Hepatocyte (in vitro differentiated cells): ENCODE measurements around the gene HERC2. TPM values are rescaled to one million over a fixed set of nuclear protein-coding genes. Genes with fewer than 3 reads are reported as not detected.

Experiments
- DNase-seq: peaks from one replicate; pipeline ENCODE4 v3.0.0-alpha.2; 2016; ENCODE audit warnings: low spot score
- H2AFZ ChIP-seq: fragments of 200-600 bp; sonication (generic); 2 replicates; pipeline ENCODE4 v1.6.0; 2016; ENCODE audit warnings: antibody characterized with exemption, mild to moderate bottlenecking
- H3K27ac ChIP-seq: fragments of 200-600 bp; sonication (generic); 2 replicates; pipeline ENCODE4 v1.5.1; 2016; ENCODE audit warnings: mild to moderate bottlenecking
- H3K27me3 ChIP-seq: fragments of 200-600 bp; sonication (generic); 2 replicates; pipeline ENCODE4 v1.6.1; 2016
- H3K36me3 ChIP-seq: fragments of 200-600 bp; sonication (generic); replicated peaks from 2 replicates; pipeline ENCODE4 v1.5.1; 2016; ENCODE audit warnings: low read depth; ENCODE audit not compliant: insufficient read depth
- H3K4me1 ChIP-seq: fragments of 200-600 bp; sonication (generic); 2 replicates; pipeline ENCODE4 v1.5.1; 2016; ENCODE audit warnings: mild to moderate bottlenecking, moderate library complexity; ENCODE audit not compliant: insufficient read depth
- H3K4me2 ChIP-seq: fragments of 200-600 bp; sonication (generic); 2 replicates; pipeline ENCODE4 v1.6.0; 2016
- H3K4me3 ChIP-seq: fragments of 200-600 bp; sonication (generic); 2 replicates; pipeline ENCODE4 v1.5.1; 2016; ENCODE audit warnings: mild to moderate bottlenecking
- H3K79me2 ChIP-seq: fragments of 200-600 bp; sonication (generic); 2 replicates; pipeline ENCODE4 v1.6.0; 2017; ENCODE audit warnings: mild to moderate bottlenecking
- H3K9me2 ChIP-seq: fragments of 200-600 bp; sonication (generic); replicated peaks from 2 replicates; pipeline ENCODE4 v1.6.0; 2017; ENCODE audit warnings: mild to moderate bottlenecking; ENCODE audit not compliant: insufficient read depth
- H3K9me3 ChIP-seq: fragments of 200-600 bp; sonication (generic); 2 replicates; pipeline ENCODE4 v1.5.1; 2016; ENCODE audit warnings: low read depth, mild to moderate bottlenecking
- H4K20me1 ChIP-seq: fragments of 200-600 bp; sonication (generic); 2 replicates; pipeline ENCODE4 v1.6.0; 2016; ENCODE audit warnings: mild to moderate bottlenecking; ENCODE audit not compliant: insufficient read depth, poor library complexity, severe bottlenecking
- EZH2 ChIP-seq: fragments of 200-600 bp; sonication (generic); IDR thresholded peaks from 2 replicates; pipeline ENCODE4 v1.6.1; 2016; ENCODE audit warnings: antibody characterized with exemption, mild to moderate bottlenecking, borderline replicate concordance
- EZH2phosphoT487 ChIP-seq: fragments of 200-600 bp; sonication (generic); IDR thresholded peaks from one replicate; pipeline ENCODE4 v1.6.1; 2018; ENCODE audit warnings: antibody characterized with exemption, mild to moderate bottlenecking, low read depth, moderate library complexity; ENCODE audit not compliant: unreplicated experiment, severe bottlenecking
- WGBS: methylation state at CpG from one replicate; pipeline ENCODE4 v1.1.6; 2016; ENCODE audit warnings: low lambda C conversion rate; ENCODE audit errors: missing lambda C conversion rate; 5-methylcytosine and 5-hydroxymethylcytosine counted together
- polyA plus RNA-seq: library from polyadenylated mRNA; unstranded; fragments of >200 nt; fragmentation: Nextera tagmentation; extraction: Ambion mirVana; gene quantifications from 2 replicates; pipeline ENCODE4 v1.2.1, GENCODE V29; 2016
- total RNA-seq: library from RNA; depleted of rRNA; stranded (reverse); fragments of >200 nt; gene quantifications from 2 replicates; pipeline ENCODE4 v1.2.3, GENCODE V29; 2014
- TF ChIP-seq, protein P1 (sequence below): fragments of 200-600 bp; sonication (generic); IDR thresholded peaks from 2 replicates; pipeline ENCODE4 v1.5.1; 2016; ENCODE audit warnings: antibody characterized with exemption, mild to moderate bottlenecking; ENCODE audit not compliant: poor library complexity

The HERC2 gene
- total and polyA plus RNA-seq, 2 experiments from 2014 or later = 30.2 to 57.4 TPM

DNA sequence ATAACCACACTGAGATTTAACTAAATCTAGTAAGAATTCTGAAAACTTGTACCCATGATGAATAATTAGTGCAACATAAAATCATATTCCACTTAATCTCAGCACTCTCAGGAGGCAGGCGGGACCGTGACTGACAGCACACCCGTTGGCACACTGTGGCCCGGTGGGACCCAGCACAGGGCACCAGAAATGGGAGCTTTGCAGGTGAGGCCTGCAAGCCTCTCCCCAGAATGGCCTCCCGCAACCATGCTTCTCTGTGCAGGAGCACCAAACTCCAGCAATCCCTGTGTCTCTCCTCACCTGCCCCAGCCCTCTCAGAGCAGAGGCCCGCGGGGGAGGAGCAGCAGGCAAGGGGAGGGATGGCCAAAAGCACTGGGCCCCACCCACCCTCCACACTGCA, 191.3 kb downstream of the HERC2 start:
- no peak overlapping the region for H3K4me3 ChIP-seq
- no peaks in the 10 kb centered on the region for H3K4me1 ChIP-seq
- no peaks in the 10 kb centered on the region for H3K27me3 ChIP-seq
- no peaks in the 10 kb centered on the region for H3K79me2 ChIP-seq
- no peaks in the 10 kb centered on the region for H3K36me3 ChIP-seq
- no peak overlapping the region for H3K27ac ChIP-seq
- no peaks in the 10 kb centered on the region for H4K20me1 ChIP-seq
- no peaks in the 10 kb centered on the region for H3K9me3 ChIP-seq
- WGBS = 98% methylated on average over 7 of the region's 7 CpGs
- no peak for TF ChIP-seq EZH2
- TF ChIP-seq, protein P1, sequence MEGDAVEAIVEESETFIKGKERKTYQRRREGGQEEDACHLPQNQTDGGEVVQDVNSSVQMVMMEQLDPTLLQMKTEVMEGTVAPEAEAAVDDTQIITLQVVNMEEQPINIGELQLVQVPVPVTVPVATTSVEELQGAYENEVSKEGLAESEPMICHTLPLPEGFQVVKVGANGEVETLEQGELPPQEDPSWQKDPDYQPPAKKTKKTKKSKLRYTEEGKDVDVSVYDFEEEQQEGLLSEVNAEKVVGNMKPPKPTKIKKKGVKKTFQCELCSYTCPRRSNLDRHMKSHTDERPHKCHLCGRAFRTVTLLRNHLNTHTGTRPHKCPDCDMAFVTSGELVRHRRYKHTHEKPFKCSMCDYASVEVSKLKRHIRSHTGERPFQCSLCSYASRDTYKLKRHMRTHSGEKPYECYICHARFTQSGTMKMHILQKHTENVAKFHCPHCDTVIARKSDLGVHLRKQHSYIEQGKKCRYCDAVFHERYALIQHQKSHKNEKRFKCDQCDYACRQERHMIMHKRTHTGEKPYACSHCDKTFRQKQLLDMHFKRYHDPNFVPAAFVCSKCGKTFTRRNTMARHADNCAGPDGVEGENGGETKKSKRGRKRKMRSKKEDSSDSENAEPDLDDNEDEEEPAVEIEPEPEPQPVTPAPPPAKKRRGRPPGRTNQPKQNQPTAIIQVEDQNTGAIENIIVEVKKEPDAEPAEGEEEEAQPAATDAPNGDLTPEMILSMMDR = no peak
- no peak for TF ChIP-seq EZH2phosphoT487
- DNase-seq = no peak
- no peaks in the 10 kb centered on the region for H3K9me2 ChIP-seq
- no peak overlapping the region for H2AFZ ChIP-seq
- H3K4me2 ChIP-seq = no peak overlapping the region

DNA sequence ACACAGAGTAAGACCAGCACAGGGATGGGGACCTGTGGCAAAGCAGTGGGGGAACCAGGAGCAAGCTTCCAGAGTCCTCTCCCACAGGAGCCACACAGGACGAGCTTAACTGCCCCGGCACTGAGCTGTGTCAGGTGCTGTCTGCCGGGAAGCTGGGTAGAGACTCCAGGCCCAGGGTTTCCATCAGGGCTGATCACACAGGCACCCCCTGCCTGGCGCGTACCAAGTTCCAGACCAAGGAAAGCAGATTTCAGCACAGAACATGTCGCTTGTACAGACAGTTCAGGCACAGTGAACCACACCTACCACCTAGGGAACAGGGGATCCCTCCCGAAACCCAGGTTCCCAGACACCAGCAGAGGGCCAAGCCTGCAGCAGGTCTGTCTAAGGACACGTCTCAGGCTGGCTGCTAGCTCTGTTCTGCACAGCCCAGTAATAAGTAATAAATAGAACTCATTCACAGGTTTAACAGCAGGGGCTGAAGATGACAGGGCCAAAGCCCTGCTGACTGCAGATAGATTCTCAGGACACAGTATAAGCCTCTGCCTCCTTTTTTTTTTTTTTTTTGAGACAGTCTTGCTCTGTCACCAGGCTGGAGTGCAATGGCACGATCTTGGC, 192.6 kb downstream of the HERC2 start:
- 92% methylated on average over 9 of the region's 9 CpGs for WGBS
- Histone ChIP-seq H3K79me2 (no peaks in the 10 kb centered on the region), H3K4me1 (no peaks in the 10 kb centered on the region), H3K4me3 (no peak overlapping the region), H2AFZ (no peak overlapping the region), H3K4me2 (no peak overlapping the region), H4K20me1 (no peaks in the 10 kb centered on the region), H3K9me3 (no peaks in the 10 kb centered on the region), H3K27ac (no peak overlapping the region), H3K27me3 (no peaks in the 10 kb centered on the region), H3K36me3 (no peaks in the 10 kb centered on the region), H3K9me2 (no peaks in the 10 kb centered on the region)
- DNase-seq = no peak
- TF ChIP-seq, protein P1 = no peak
- TF ChIP-seq EZH2phosphoT487 (no peak), EZH2 (no peak)

DNA sequence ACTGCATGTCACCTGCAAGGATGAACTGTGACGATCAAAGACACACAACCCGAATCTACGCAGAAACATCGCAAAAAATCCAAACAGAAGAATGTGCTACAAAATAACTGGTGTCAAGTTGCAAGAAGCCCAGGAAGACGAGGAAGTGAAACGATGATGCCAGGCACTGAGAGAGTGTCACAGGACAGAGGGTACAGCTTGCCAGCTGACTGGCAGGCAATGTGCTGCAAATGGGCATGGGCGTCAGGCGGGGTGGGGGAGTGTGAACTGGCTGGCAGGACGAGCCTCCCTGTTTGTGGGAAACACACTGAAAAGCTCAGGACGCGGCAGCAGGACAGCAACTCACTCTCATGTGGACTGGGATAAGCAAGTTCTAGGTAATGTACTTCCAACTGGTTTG, 193.9 kb downstream of the HERC2 start:
- Histone ChIP-seq H3K27me3 (no peaks in the 10 kb centered on the region), H3K9me2 (no peaks in the 10 kb centered on the region), H3K4me3 (no peak overlapping the region), H3K27ac (no peak overlapping the region), H3K36me3 (no peaks in the 10 kb centered on the region), H3K4me1 (no peaks in the 10 kb centered on the region), H2AFZ (no peak overlapping the region), H3K9me3 (no peaks in the 10 kb centered on the region), H4K20me1 (no peaks in the 10 kb centered on the region), H3K79me2 (no peaks in the 10 kb centered on the region), H3K4me2 (no peak overlapping the region)
- TF ChIP-seq, protein P1 = no peak
- WGBS = 86% methylated on average over 11 of the region's 11 CpGs
- DNase-seq = no peak

DNA sequence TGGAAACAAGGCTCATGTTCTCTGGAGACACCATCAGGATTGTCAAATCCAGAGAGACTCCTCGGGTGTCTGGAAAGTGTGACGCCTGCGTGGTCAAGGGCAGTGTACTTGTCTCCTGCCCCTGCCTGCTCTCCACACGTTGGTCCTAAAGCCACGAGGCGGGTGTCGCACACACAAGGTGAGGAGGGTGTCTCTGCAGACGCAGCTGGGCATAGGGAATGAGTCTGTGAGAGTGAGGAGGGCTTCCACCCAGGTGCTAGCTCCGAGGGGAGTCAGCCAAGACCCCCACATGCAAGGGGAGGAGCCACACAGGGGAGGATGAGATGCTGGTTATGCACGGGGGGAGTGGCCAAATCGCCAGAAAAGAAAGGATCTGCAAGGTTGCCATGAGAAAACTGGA, 194.9 kb downstream of the HERC2 start:
- H3K4me1 ChIP-seq = no peaks in the 10 kb centered on the region
- TF ChIP-seq EZH2 = no peak
- TF ChIP-seq, protein P1 = no peak
- TF ChIP-seq EZH2phosphoT487 = no peak
- no peak overlapping the region for H3K4me3 ChIP-seq
- no peaks in the 10 kb centered on the region for H3K9me3 ChIP-seq
- H3K9me2 ChIP-seq = no peaks in the 10 kb centered on the region
- H3K4me2 ChIP-seq = no peak overlapping the region
- H2AFZ ChIP-seq = no peak overlapping the region
- 85% methylated on average over 11 of the region's 11 CpGs for WGBS
- H3K27me3 ChIP-seq = no peaks in the 10 kb centered on the region
- no peaks in the 10 kb centered on the region for H3K36me3 ChIP-seq
- no peaks in the 10 kb centered on the region for H3K79me2 ChIP-seq
- H4K20me1 ChIP-seq = no peaks in the 10 kb centered on the region
- no peak overlapping the region for H3K27ac ChIP-seq
- no peak for DNase-seq
